BE2C (cell line): ENCODE measurements around the gene OLFML1.

ENCODE experiments used
- DNase-seq: peaks from one replicate; pipeline ENCODE4 v3.0.0-alpha.2; 2020
- H3K27me3 ChIP-seq: fragments of 250-450 bp; sonication (Bioruptor Pico); 2 replicates; pipeline ENCODE4 v1.5.1; 2020; ENCODE audit warnings: mild to moderate bottlenecking
- H3K36me3 ChIP-seq: fragments of 250-450 bp; sonication (Bioruptor Pico); 2 replicates; pipeline ENCODE4 v1.5.1; 2020; ENCODE audit warnings: mild to moderate bottlenecking
- H3K4me1 ChIP-seq: fragments of 250-450 bp; sonication (Bioruptor Pico); 2 replicates; pipeline ENCODE4 v1.5.1; 2020
- H3K4me3 ChIP-seq: 2 replicates; pipeline ENCODE4 v1.5.1; 2011; ENCODE audit warnings: low read depth, low read length
- H3K9me3 ChIP-seq: fragments of 250-450 bp; sonication (Bioruptor Pico); 2 replicates; pipeline ENCODE4 v1.5.1; 2020
- CTCF ChIP-seq: IDR thresholded peaks from 2 replicates; pipeline ENCODE4 v1.5.1; 2012; ENCODE audit warnings: mild to moderate bottlenecking, low read depth, low read length

OLFML1 gene

DNA sequence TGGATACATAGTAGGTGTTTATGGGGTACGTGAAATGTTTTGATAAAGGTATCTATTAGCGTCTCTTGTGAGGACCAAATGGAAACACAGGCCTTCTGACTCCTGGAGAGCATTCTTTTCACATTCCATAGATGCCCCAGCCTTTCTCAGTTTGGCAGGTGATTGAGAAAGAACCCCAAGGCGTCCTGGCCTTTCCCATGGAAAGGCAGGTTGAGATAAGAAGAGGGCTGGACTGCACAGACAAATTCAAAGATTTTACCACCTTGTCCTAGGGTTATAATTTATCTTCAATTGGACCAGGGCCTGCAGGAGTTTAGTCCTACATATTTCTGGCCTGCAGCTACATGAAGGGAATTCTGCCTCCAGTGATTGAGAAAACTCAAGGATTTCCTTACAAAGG lies 661 bp upstream of the OLFML1 start:
- Histone ChIP-seq H3K4me1 (no peaks in the 10 kb centered on the region), H3K9me3 (no peaks in the 10 kb centered on the region), H3K36me3 (no peaks in the 10 kb centered on the region), H3K4me3 (no peak overlapping the region), H3K27me3 (no peaks in the 10 kb centered on the region)
- DNase-seq: no peak
- no peak for TF ChIP-seq CTCF

GRCh38 chr11:7486098-7486780 lies 933 bp downstream of the OLFML1 start:
- no peaks in the 10 kb centered on the region for H3K9me3 ChIP-seq
- DNase-seq: no peak
- no peaks in the 10 kb centered on the region for H3K36me3 ChIP-seq
- H3K27me3 ChIP-seq: no peaks in the 10 kb centered on the region
- no peaks in the 10 kb centered on the region for H3K4me1 ChIP-seq
- TF ChIP-seq CTCF: no peak
- H3K4me3 ChIP-seq: no peak overlapping the region

DNA sequence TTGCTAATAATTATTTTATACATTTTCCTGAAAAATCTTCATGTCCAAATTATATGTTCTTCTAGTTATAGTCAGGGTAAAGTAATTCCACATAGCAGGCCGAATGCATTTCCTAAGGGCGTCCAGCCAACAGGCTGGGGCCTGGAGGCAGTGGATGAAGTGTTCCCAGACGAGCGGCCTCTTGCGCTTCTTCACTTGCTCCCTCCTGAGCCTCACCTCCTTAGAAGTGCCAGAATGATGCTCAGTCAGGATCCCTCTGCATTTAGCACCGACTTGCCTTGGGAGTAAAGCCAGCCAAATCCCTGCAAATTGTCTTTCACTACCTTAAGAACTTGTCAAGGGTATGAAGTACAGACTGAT lies 1.5 kb downstream of the OLFML1 start:
- Histone ChIP-seq H3K36me3 (no peaks in the 10 kb centered on the region), H3K4me1 (no peaks in the 10 kb centered on the region), H3K9me3 (no peaks in the 10 kb centered on the region), H3K27me3 (no peaks in the 10 kb centered on the region), H3K4me3 (no peak overlapping the region)
- TF ChIP-seq CTCF: no peak
- no peak for DNase-seq

- no peaks in the 10 kb centered on the region for H3K27me3 ChIP-seq
Measured at GRCh38 chr11:7487360-7487759, 2.1 kb downstream of the OLFML1 start.

GRCh38 chr11:7488681-7489080 lies 3.4 kb downstream of the OLFML1 start:
- TF ChIP-seq CTCF: no peak
- H3K9me3 ChIP-seq: no peaks in the 10 kb centered on the region
- no peak overlapping the region for H3K4me3 ChIP-seq
- no peak for DNase-seq
- no peaks in the 10 kb centered on the region for H3K27me3 ChIP-seq
- no peaks in the 10 kb centered on the region for H3K36me3 ChIP-seq
- H3K4me1 ChIP-seq: no peaks in the 10 kb centered on the region

More at GRCh38 chr11:7487360-7487759, 2.1 kb downstream of the OLFML1 start:
- Histone ChIP-seq H3K9me3 (no peaks in the 10 kb centered on the region), H3K4me1 (no peaks in the 10 kb centered on the region), H3K36me3 (no peaks in the 10 kb centered on the region), H3K4me3 (no peak overlapping the region)
- TF ChIP-seq CTCF: no peak
- DNase-seq: no peak

DNA sequence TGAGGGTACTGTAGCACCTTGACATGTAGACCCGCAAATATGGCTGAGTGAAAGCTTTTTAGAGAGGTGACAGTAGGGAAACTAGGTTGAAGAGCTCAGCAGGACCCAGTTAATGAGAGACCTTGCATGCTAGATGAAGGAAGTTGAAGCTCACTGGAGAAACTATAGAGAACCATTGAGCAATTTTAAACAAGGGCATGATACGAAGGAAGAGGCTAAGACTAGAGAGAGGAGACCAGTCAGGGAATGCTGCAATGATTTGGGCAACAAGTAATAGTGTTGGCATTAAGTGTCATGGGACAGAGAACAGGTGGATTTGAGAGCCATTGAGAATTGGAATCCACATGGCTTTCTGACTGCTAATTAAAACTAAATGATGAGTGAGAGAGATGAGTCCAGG lies 4.1 kb downstream of the OLFML1 start:
- no peaks in the 10 kb centered on the region for H3K27me3 ChIP-seq
- no peak for TF ChIP-seq CTCF
- H3K4me3 ChIP-seq: no peak overlapping the region
- H3K9me3 ChIP-seq: no peaks in the 10 kb centered on the region
- H3K36me3 ChIP-seq: no peaks in the 10 kb centered on the region
- H3K4me1 ChIP-seq: no peaks in the 10 kb centered on the region
- no peak for DNase-seq
